ENCODE data around the gene INTS14.

GRCh38 chr15:65569728-65570127, 41.2 kb downstream of the INTS14 start:
- no peak for TF ChIP-seq CTCF (IDR thresholded peaks at IDR 0.05; ENCODE audit: insufficient read depth, low read depth, low read length)
- TF ChIP-seq EZH2 (IDR thresholded peaks at IDR 0.05; ENCODE audit: insufficient read depth, low read length), result no peak
